Astrocyte (in vitro differentiated cells and primary cell): Measurements from ENCODE around the gene ZBTB45.

Experiments used
- CTCF ChIP-seq: IDR thresholded peaks from 2 replicates; pipeline ENCODE4 v1.5.1; 2011; ENCODE audit warnings: low read depth, mild to moderate bottlenecking, inconsistent platforms, low read length, moderate library complexity; ENCODE audit not compliant: insufficient read depth
- EZH2 ChIP-seq: IDR thresholded peaks from 2 replicates; pipeline ENCODE4 v1.6.1; 2012; ENCODE audit warnings: mild to moderate bottlenecking, low read length, inconsistent platforms; ENCODE audit not compliant: insufficient read depth

- TF ChIP-seq CTCF (no peak), EZH2 (no peak)
Observed at GRCh38 chr19:58480831-58481230, 38.8 kb downstream of the ZBTB45 start.
